NB4 (cell line): ENCODE results near the gene TOB1.

ENCODE experiments used
- CTCF ChIP-seq: IDR thresholded peaks from one replicate; pipeline ENCODE4 v1.5.1; 2012; ENCODE audit warnings: low read depth, low read length
- MAX ChIP-seq: IDR thresholded peaks from 2 replicates; pipeline ENCODE4 v1.6.1; 2011; ENCODE audit warnings: low read depth, low read length
- POLR2A ChIP-seq: IDR thresholded peaks from 2 replicates; pipeline ENCODE4 v1.6.1; 2011; ENCODE audit warnings: mild to moderate bottlenecking; ENCODE audit not compliant: insufficient read length; ENCODE audit errors: extremely low read depth

DNA sequence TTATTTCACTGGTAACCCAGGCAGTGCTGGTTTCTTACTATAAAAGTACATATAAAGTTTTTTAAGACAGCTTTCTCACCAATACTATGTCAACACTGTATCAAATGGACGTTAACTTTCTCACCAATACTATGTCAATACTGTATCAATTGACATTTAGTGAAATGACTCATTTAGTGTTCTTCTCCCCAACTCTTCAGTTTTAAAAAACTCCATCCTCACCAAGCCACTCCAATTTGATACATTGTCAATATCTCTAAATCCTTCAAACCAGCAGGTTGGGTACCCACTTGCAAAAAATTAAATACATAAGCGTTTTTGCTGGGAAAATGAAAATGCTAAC lies 4.8 kb downstream of the TOB1 start:
- TF ChIP-seq CTCF (no peak), MAX (no peak), POLR2A (no peak)
